ENCODE data around the gene DHFR. TPM values are rescaled to one million over a fixed set of nuclear protein-coding genes. Genes with fewer than 3 reads are reported as not detected.
"Not testable (repeated sequence)": the region's sequence is repeated elsewhere in the genome, so short reads cannot be mapped to it uniquely, and the experiment has no call there.

The DHFR gene
- total RNA-seq, 2 experiments from 2014 or later: 83.4 to 90.6 TPM

DNA sequence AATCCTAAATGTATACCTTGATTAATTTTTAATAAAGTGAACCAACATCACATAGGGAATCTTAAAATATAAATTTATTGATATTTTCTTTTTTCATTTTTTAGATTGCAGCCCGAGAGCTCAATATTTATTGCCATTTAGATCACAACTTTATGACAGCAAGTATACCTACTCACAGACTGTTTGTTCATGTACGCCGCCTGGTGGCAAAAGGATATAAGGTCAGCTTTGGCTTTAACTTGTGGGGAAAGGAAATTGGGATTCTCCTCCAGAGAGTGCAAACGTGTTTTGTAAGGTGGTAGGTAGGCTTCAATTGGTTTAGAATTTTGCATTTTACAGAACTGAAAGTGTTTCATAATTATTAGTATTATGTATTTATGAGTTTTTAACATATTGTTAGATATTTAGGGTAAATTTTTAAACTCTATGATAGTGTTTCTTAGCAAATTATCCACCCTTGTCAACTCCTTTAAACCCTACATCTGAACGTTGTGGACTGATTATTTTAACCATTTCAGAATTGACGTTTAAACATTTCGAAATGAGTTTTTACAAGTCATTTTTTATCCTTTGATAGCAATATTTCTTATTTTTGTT lies 17.5 kb upstream of the DHFR start:
- Mint-ChIP-seq H3K36me3 (ENCODE audit: low read depth) (peaks cover 36% of the 10 kb centered on the region), H3K27ac (no peak overlapping the region), H3K4me3 (no peak overlapping the region), H3K27me3 (no peaks in the 10 kb centered on the region), H3K9me3 (no peaks in the 10 kb centered on the region), H3K4me1 (peaks cover 9% of the 10 kb centered on the region)
- CTCF ChIA-PET: interaction anchor here (0.5 to 1.5 kb wide), 5 partner anchors 9 to 633 kb away, joined by 3 to 7 read pairs (median 4); partner anchors contain the start of gene DHFR
- POLR2A ChIA-PET: interaction anchor here (0.6 kb wide), 1 partner anchor 331 kb away, joined by 3 read pairs; no protein-coding TSS in a partner anchor
- DNase-seq: peak; percentile 83

GRCh38 chr5:80668016-80668969 lies 13.5 kb upstream of the DHFR start:
- peak overlapping the region; percentile 55 for H3K27ac Mint-ChIP-seq

DNA sequence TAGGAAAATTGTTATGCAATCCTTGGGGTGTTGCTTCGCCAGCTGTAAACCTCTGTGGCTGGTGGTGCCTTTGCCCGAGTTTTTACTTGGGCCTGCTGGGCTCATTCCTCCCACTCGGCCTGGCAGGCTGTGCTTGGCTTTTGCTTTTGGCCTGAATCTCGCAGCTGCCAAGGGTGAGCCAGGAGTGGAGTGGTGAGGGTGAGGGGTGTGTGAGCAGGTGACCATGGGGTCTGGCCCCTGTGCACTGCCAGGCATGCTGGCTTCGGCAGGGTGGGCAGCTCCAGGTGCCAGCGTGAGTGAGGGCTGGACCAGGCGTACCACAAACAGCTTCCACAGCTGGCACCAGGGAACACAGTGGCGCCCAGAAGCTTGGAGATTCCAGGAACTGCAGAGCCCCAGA lies 12.6 kb upstream of the DHFR start:
- H3K4me1 Mint-ChIP-seq: peaks cover 13% of the 10 kb centered on the region
- H3K27me3 Mint-ChIP-seq: no peaks in the 10 kb centered on the region
- CTCF ChIA-PET: interaction anchor here (0.5 to 0.8 kb wide), 2 partner anchors 11 to 478 kb away, joined by 3 to 5 read pairs; no protein-coding TSS in a partner anchor

More at GRCh38 chr5:80668016-80668969, 13.5 kb upstream of the DHFR start:
- Mint-ChIP-seq H3K27me3 (no peaks in the 10 kb centered on the region), H3K4me1 (peaks cover 11% of the 10 kb centered on the region), H3K36me3 (ENCODE audit: low read depth) (peaks cover 51% of the 10 kb centered on the region), H3K4me3 (no peak overlapping the region), H3K9me3 (no peaks in the 10 kb centered on the region)
- ChIA-PET CTCF (interaction anchor here (0.5 to 2.0 kb wide), 3 partner anchors 11 to 479 kb away, joined by 3 to 9 read pairs (median 5); partner anchors contain the start of gene DHFR), POLR2A (no interaction called here)
- DNase-seq: no peak

GRCh38 chr5:80665057-80665456 lies 10.3 kb upstream of the DHFR start:
- no peak for DNase-seq
- peaks cover 2% of the 10 kb centered on the region for H3K9me3 Mint-ChIP-seq
- POLR2A ChIA-PET: interaction anchor here (0.6 kb wide), 1 partner anchor 184 kb away, joined by 3 read pairs; no protein-coding TSS in a partner anchor
- no peaks in the 10 kb centered on the region for H3K27me3 Mint-ChIP-seq
- peaks cover 22% of the 10 kb centered on the region for H3K4me1 Mint-ChIP-seq
- peaks cover 65% of the 10 kb centered on the region for H3K36me3 Mint-ChIP-seq (ENCODE audit: low read depth)
- H3K27ac Mint-ChIP-seq: no peak overlapping the region
- no peak overlapping the region for H3K4me3 Mint-ChIP-seq
- CTCF ChIA-PET: interaction anchor here (1.3 kb wide), 1 partner anchor 20 kb away, joined by 3 read pairs; no protein-coding TSS in a partner anchor

More for the DNA sequence above, 12.6 kb upstream of the DHFR start:
- Mint-ChIP-seq H3K27ac (no peak overlapping the region), H3K9me3 (no peaks in the 10 kb centered on the region), H3K4me3 (no peak overlapping the region), H3K36me3 (ENCODE audit: low read depth) (peaks cover 52% of the 10 kb centered on the region)
- POLR2A ChIA-PET: no interaction called here
- no peak for DNase-seq

GRCh38 chr5:80662108-80662507 lies 7.3 kb upstream of the DHFR start:
- Mint-ChIP-seq H3K4me1 (peaks cover 18% of the 10 kb centered on the region), H3K4me3 (no peak overlapping the region), H3K27me3 (no peaks in the 10 kb centered on the region), H3K36me3 (ENCODE audit: low read depth) (peaks cover 83% of the 10 kb centered on the region), H3K27ac (no peak overlapping the region), H3K9me3 (peaks cover 2% of the 10 kb centered on the region)
- POLR2A ChIA-PET: no interaction called here
- DNase-seq: no peak
- CTCF ChIA-PET: no interaction called here

DNA sequence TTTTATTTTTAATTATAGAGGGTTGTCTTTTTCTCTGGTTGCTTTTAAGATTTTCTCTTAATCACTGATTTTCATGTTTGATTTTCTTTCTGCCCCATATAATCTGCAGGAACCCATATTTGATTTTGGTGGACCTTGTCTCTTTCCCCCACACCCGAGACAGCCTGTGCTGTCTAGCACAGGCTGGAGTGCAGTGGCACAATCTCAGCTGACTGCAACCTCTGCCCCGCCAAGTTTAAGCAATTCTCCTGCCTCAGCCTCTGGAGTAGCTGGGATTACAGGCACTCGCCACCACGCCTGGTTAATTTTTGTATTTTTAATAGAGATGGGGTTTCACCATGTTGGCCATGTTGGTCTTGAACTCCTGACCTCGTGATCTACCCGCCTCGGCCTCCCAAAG lies 5.9 kb upstream of the DHFR start:
- POLR2A ChIA-PET, H3K27me3 Mint-ChIP-seq, CTCF ChIA-PET, H3K27ac Mint-ChIP-seq, DNase-seq, H3K9me3 Mint-ChIP-seq, H3K4me3 Mint-ChIP-seq: not testable (repeated sequence)
- Mint-ChIP-seq H3K4me1 (peaks cover 28% of the 10 kb centered on the region), H3K36me3 (ENCODE audit: low read depth) (peaks cover 85% of the 10 kb centered on the region)

DNA sequence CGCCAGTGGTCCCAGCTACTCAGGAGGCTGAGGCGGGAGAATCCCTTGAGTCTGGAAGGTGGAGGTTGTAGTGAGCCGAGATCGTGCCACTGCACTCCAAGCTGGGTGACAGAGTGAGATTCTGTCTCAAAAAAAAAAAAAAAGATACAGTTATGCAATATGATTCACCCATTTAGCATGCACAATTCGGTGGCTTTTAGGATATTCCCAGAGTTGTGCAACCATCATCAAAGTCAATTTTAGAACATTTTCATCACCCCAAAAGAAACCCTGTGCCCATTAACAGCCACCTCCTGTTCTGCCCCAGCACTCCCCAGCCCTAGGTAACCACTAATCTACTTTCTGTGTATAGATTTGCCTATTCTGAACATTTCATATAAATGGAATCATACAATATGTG lies 4.3 kb upstream of the DHFR start:
- Mint-ChIP-seq H3K36me3 (ENCODE audit: low read depth) (peaks cover 73% of the 10 kb centered on the region), H3K27ac (no peak overlapping the region), H3K4me3 (no peak overlapping the region), H3K4me1 (peaks cover 31% of the 10 kb centered on the region), H3K27me3 (no peaks in the 10 kb centered on the region), H3K9me3 (peaks cover 2% of the 10 kb centered on the region)
- ChIA-PET CTCF (interaction anchor here (1.1 kb wide), 1 partner anchor 58 kb away, joined by 3 read pairs; no protein-coding TSS in a partner anchor), POLR2A (no interaction called here)
- DNase-seq: no peak

GRCh38 chr5:80656425-80656824 lies 1.6 kb upstream of the DHFR start:
- ChIA-PET CTCF (interaction anchor here (0.7 to 2.4 kb wide), 3 partner anchors 11 to 15 kb away, joined by 3 to 9 read pairs (median 5); no protein-coding TSS in a partner anchor), POLR2A (interaction anchor here (0.7 kb wide), 1 partner anchor 534 kb away, joined by 8 read pairs; no protein-coding TSS in a partner anchor)
- Mint-ChIP-seq H3K4me1 (peaks cover 36% of the 10 kb centered on the region), H3K9me3 (peaks cover 2% of the 10 kb centered on the region), H3K36me3 (ENCODE audit: low read depth) (peaks cover 63% of the 10 kb centered on the region), H3K27me3 (no peaks in the 10 kb centered on the region), H3K4me3 (peak overlapping the region; percentile 89), H3K27ac (peak overlapping the region; percentile 97)
- DNase-seq: no peak

GRCh38 chr5:80655231-80655774 lies 520 bp upstream of the DHFR start:
- CTCF ChIA-PET: interaction anchor here (1.5 to 2.4 kb wide), 2 partner anchors 14 to 17 kb away, joined by 4 to 9 read pairs; no protein-coding TSS in a partner anchor
- no peak for DNase-seq
- H3K9me3 Mint-ChIP-seq: peaks cover 2% of the 10 kb centered on the region
- POLR2A ChIA-PET: no interaction called here
- no peaks in the 10 kb centered on the region for H3K27me3 Mint-ChIP-seq
- H3K4me1 Mint-ChIP-seq: peaks cover 30% of the 10 kb centered on the region
- H3K36me3 Mint-ChIP-seq (ENCODE audit: low read depth): peaks cover 54% of the 10 kb centered on the region
- peak overlapping the region; percentile 89 for H3K4me3 Mint-ChIP-seq
- H3K27ac Mint-ChIP-seq: peak overlapping the region; percentile 97

DNA sequence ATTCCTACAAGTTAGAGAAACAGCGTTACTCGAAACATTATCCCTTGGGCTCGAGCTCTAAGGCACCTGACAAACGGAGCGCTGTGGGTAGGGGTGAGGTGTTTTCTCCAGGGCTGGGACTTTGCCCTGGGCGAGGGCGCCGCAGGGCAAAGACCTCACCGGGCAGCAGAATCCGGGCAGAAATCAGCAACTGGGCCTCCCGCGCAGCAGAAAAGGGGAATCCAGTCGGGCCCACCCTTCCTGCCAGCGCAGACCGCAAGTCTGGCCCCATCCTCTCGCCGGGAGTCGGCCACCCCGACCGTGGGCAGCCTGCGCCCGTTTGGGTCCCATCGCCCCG lies 761 bp downstream of the DHFR start:
- H3K4me3 Mint-ChIP-seq: peak overlapping the region; percentile 89
- DNase-seq: peak; percentile 44
- ChIA-PET CTCF (no interaction called here), POLR2A (interaction anchor here (0.6 kb wide), 1 partner anchor 17 kb away, joined by 3 read pairs; no protein-coding TSS in a partner anchor)
- peak overlapping the region; percentile 95 for H3K27ac Mint-ChIP-seq
- peaks cover 41% of the 10 kb centered on the region for H3K36me3 Mint-ChIP-seq (ENCODE audit: low read depth)
- H3K9me3 Mint-ChIP-seq: no peaks in the 10 kb centered on the region
- H3K4me1 Mint-ChIP-seq: peaks cover 25% of the 10 kb centered on the region
- H3K27me3 Mint-ChIP-seq: no peaks in the 10 kb centered on the region

GRCh38 chr5:80653502-80653901 lies 1.3 kb downstream of the DHFR start:
- no peak for DNase-seq
- ChIA-PET CTCF (no interaction called here), POLR2A (no interaction called here)
- Mint-ChIP-seq H3K9me3 (no peaks in the 10 kb centered on the region), H3K27me3 (no peaks in the 10 kb centered on the region), H3K4me3 (peak overlapping the region; percentile 89), H3K4me1 (peaks cover 26% of the 10 kb centered on the region), H3K36me3 (ENCODE audit: low read depth) (peaks cover 41% of the 10 kb centered on the region), H3K27ac (peak overlapping the region; percentile 95)

DNA sequence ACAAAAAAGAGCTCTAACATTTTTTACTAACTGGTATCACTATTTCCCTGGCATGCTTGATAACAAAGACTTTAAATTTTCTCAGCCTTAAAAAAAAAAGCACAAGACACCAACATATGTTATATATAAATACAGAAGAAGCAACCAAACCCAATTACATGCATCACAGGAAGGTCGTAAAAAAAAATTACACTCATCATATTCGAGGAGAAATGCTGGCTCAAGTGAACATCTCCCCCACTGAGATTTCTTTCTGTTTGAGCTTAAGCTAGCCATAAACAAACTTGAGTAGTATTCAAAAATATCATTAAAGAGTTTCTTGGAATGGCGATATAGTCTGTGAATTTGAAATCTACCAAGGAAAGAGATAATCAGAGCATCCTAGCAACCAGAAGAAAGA lies 7.9 kb downstream of the DHFR start:
- H3K27ac Mint-ChIP-seq: peak overlapping the region; percentile 33
- H3K4me3 Mint-ChIP-seq: no peak overlapping the region
- no peaks in the 10 kb centered on the region for H3K27me3 Mint-ChIP-seq
- no peak for DNase-seq
- H3K9me3 Mint-ChIP-seq: no peaks in the 10 kb centered on the region
- peaks cover 57% of the 10 kb centered on the region for H3K36me3 Mint-ChIP-seq (ENCODE audit: low read depth)
- H3K4me1 Mint-ChIP-seq: peaks cover 23% of the 10 kb centered on the region
- ChIA-PET CTCF (interaction anchor here (1.0 kb wide), 1 partner anchor 256 kb away, joined by 3 read pairs; no protein-coding TSS in a partner anchor), POLR2A (no interaction called here)

All from activated CD4-positive, alpha-beta T cell treated with anti-CD3 and anti-CD28 coated beads, Interleukin-2, amount 10 ng/mL, durations not matched to agents 7 days and 5 days (primary cell).